Measurements from ENCODE around the gene UBE2N.
"Not testable (repeated sequence)": the region's sequence is repeated elsewhere in the genome, so short reads cannot be mapped to it uniquely, and the experiment has no call there.

The UBE2N gene

GRCh38 chr12:93447555-93448290, 6.0 kb upstream of the UBE2N start:
- Histone ChIP-seq H3K4me3 (ENCODE audit: low read depth in 1 of 5, low read length in 5 of 5) (no peak overlapping the region), H3K9me3 (ENCODE audit: control insufficient read depth in 5 of 5, low read length in 5 of 5) (no peaks in the 10 kb centered on the region), H3K27ac (ENCODE audit: low read depth, low read length) (no peak overlapping the region), H3K27me3 (ENCODE audit: control insufficient read depth in 5 of 5, insufficient read depth in 4 of 5, low read length in 5 of 5) (no peaks in the 10 kb centered on the region), H3K36me3 (ENCODE audit: control insufficient read depth in 5 of 5, insufficient read depth in 5 of 5, low read length in 5 of 5) (no peaks in the 10 kb centered on the region), H3K9ac (ENCODE audit: low read length in 5 of 5) (no peak overlapping the region), H3K4me1 (ENCODE audit: control insufficient read depth in 5 of 5, insufficient read depth in 5 of 5, low read length in 5 of 5) (peaks cover 0 to 3% (median 2%) of the 10 kb centered on the region in 5 donors)

GRCh38 chr12:93443576-93443975, 1.8 kb upstream of the UBE2N start:
- Histone ChIP-seq H3K9ac (ENCODE audit: low read length in 5 of 5) (no peak overlapping the region), H3K27me3 (ENCODE audit: control insufficient read depth in 5 of 5, insufficient read depth in 4 of 5, low read length in 5 of 5) (no peaks in the 10 kb centered on the region), H3K36me3 (ENCODE audit: control insufficient read depth in 5 of 5, insufficient read depth in 5 of 5, low read length in 5 of 5) (no peaks in the 10 kb centered on the region), H3K4me1 (ENCODE audit: control insufficient read depth in 5 of 5, insufficient read depth in 5 of 5, low read length in 5 of 5) (peaks cover 0 to 30% (median 28%) of the 10 kb centered on the region in 5 donors), H3K4me3 (ENCODE audit: low read depth in 1 of 5, low read length in 5 of 5) (no peak overlapping the region), H3K27ac (ENCODE audit: low read depth, low read length) (no peak overlapping the region), H3K9me3 (ENCODE audit: control insufficient read depth in 5 of 5, low read length in 5 of 5) (no peaks in the 10 kb centered on the region)

GRCh38 chr12:93442411-93443340, 929 bp upstream of the UBE2N start:
- Histone ChIP-seq H3K9ac (ENCODE audit: low read length in 5 of 5) (peak overlapping the region; percentile 89 to 95 (median 91)), H3K4me3 (ENCODE audit: low read depth in 1 of 5, low read length in 5 of 5) (peak overlapping the region; percentile 76 to 90 (median 83)), H3K27ac (ENCODE audit: low read depth, low read length) (peak overlapping the region; percentile 89), H3K27me3 (ENCODE audit: control insufficient read depth in 5 of 5, insufficient read depth in 4 of 5, low read length in 5 of 5) (no peaks in the 10 kb centered on the region), H3K4me1 (ENCODE audit: control insufficient read depth in 5 of 5, insufficient read depth in 5 of 5, low read length in 5 of 5) (peaks cover 0 to 34% (median 30%) of the 10 kb centered on the region in 5 donors), H3K9me3 (ENCODE audit: control insufficient read depth in 5 of 5, low read length in 5 of 5) (no peaks in the 10 kb centered on the region), H3K36me3 (ENCODE audit: control insufficient read depth in 5 of 5, insufficient read depth in 5 of 5, low read length in 5 of 5) (no peaks in the 10 kb centered on the region)

GRCh38 chr12:93441081-93441616, 598 bp downstream of the UBE2N start:
- Histone ChIP-seq H3K9ac (ENCODE audit: low read length in 5 of 5) (peak overlapping the region; percentile 67 to 96 (median 93)), H3K4me1 (ENCODE audit: control insufficient read depth in 5 of 5, insufficient read depth in 5 of 5, low read length in 5 of 5) (peaks cover 0 to 36% (median 30%) of the 10 kb centered on the region in 5 donors), H3K9me3 (ENCODE audit: control insufficient read depth in 5 of 5, low read length in 5 of 5) (no peaks in the 10 kb centered on the region), H3K27ac (ENCODE audit: low read depth, low read length) (peak overlapping the region; percentile 89), H3K27me3 (ENCODE audit: control insufficient read depth in 5 of 5, insufficient read depth in 4 of 5, low read length in 5 of 5) (no peaks in the 10 kb centered on the region), H3K36me3 (ENCODE audit: control insufficient read depth in 5 of 5, insufficient read depth in 5 of 5, low read length in 5 of 5) (no peaks in the 10 kb centered on the region), H3K4me3 (ENCODE audit: low read depth in 1 of 5, low read length in 5 of 5) (peak overlapping the region; percentile 76 to 88 (median 83))

GRCh38 chr12:93440043-93440835, 1.5 kb downstream of the UBE2N start:
- peaks cover 0 to 36% (median 30%) of the 10 kb centered on the region in 5 donors for H3K4me1 ChIP-seq (ENCODE audit: control insufficient read depth in 5 of 5, insufficient read depth in 5 of 5, low read length in 5 of 5)
- H3K9ac ChIP-seq (ENCODE audit: low read length in 5 of 5) = peak overlapping the region; percentile 67 to 96 (median 93)
- H3K27ac ChIP-seq (ENCODE audit: low read depth, low read length) = peak overlapping the region; percentile 89

GRCh38 chr12:93438266-93439050, 3.3 kb downstream of the UBE2N start:
- no peak overlapping the region for H3K4me3 ChIP-seq (ENCODE audit: low read depth in 1 of 5, low read length in 5 of 5)
- H3K27me3 ChIP-seq (ENCODE audit: control insufficient read depth in 5 of 5, insufficient read depth in 4 of 5, low read length in 5 of 5) = no peaks in the 10 kb centered on the region
- H3K9ac ChIP-seq (ENCODE audit: low read length in 5 of 5) = no peak overlapping the region
- no peaks in the 10 kb centered on the region for H3K9me3 ChIP-seq (ENCODE audit: control insufficient read depth in 5 of 5, low read length in 5 of 5)
- H3K27ac ChIP-seq (ENCODE audit: low read depth, low read length) = no peak overlapping the region
- H3K36me3 ChIP-seq (ENCODE audit: control insufficient read depth in 5 of 5, insufficient read depth in 5 of 5, low read length in 5 of 5) = no peaks in the 10 kb centered on the region
- peaks cover 0 to 46% (median 44%) of the 10 kb centered on the region in 5 donors for H3K4me1 ChIP-seq (ENCODE audit: control insufficient read depth in 5 of 5, insufficient read depth in 5 of 5, low read length in 5 of 5)

More at GRCh38 chr12:93440043-93440835, 1.5 kb downstream of the UBE2N start:
- no peaks in the 10 kb centered on the region for H3K9me3 ChIP-seq (ENCODE audit: control insufficient read depth in 5 of 5, low read length in 5 of 5)
- no peaks in the 10 kb centered on the region for H3K27me3 ChIP-seq (ENCODE audit: control insufficient read depth in 5 of 5, insufficient read depth in 4 of 5, low read length in 5 of 5)
- H3K4me3 ChIP-seq (ENCODE audit: low read depth in 1 of 5, low read length in 5 of 5) = peak overlapping the region; percentile 76 to 88 (median 83)
- H3K36me3 ChIP-seq (ENCODE audit: control insufficient read depth in 5 of 5, insufficient read depth in 5 of 5, low read length in 5 of 5) = no peaks in the 10 kb centered on the region

GRCh38 chr12:93434256-93434865, 7.4 kb downstream of the UBE2N start:
- no peaks in the 10 kb centered on the region for H3K9me3 ChIP-seq (ENCODE audit: control insufficient read depth in 5 of 5, low read length in 5 of 5)

GRCh38 chr12:93432031-93432430, 9.7 kb downstream of the UBE2N start:
- H3K27ac ChIP-seq (ENCODE audit: low read depth, low read length); H3K4me3 ChIP-seq (ENCODE audit: low read depth in 1 of 5, low read length in 5 of 5); H3K36me3 ChIP-seq (ENCODE audit: control insufficient read depth in 5 of 5, insufficient read depth in 5 of 5, low read length in 5 of 5); H3K27me3 ChIP-seq (ENCODE audit: control insufficient read depth in 5 of 5, insufficient read depth in 4 of 5, low read length in 5 of 5); H3K9me3 ChIP-seq (ENCODE audit: control insufficient read depth in 5 of 5, low read length in 5 of 5); H3K9ac ChIP-seq (ENCODE audit: low read length in 5 of 5): not testable (repeated sequence)
- H3K4me1 ChIP-seq (ENCODE audit: control insufficient read depth in 5 of 5, insufficient read depth in 5 of 5, low read length in 5 of 5) = peaks cover 0 to 35% (median 25%) of the 10 kb centered on the region in 5 donors

More at GRCh38 chr12:93434256-93434865, 7.4 kb downstream of the UBE2N start:
- no peaks in the 10 kb centered on the region for H3K27me3 ChIP-seq (ENCODE audit: control insufficient read depth in 5 of 5, insufficient read depth in 4 of 5, low read length in 5 of 5)
- no peak overlapping the region for H3K4me3 ChIP-seq (ENCODE audit: low read depth in 1 of 5, low read length in 5 of 5)
- peak overlapping the region in 1 of 5 donors; percentile 24 for H3K9ac ChIP-seq (ENCODE audit: low read length in 5 of 5)
- peak overlapping the region; percentile 48 for H3K27ac ChIP-seq (ENCODE audit: low read depth, low read length)
- H3K4me1 ChIP-seq (ENCODE audit: control insufficient read depth in 5 of 5, insufficient read depth in 5 of 5, low read length in 5 of 5) = peaks cover 0 to 25% (median 23%) of the 10 kb centered on the region in 5 donors
- H3K36me3 ChIP-seq (ENCODE audit: control insufficient read depth in 5 of 5, insufficient read depth in 5 of 5, low read length in 5 of 5) = no peaks in the 10 kb centered on the region

Data from subcutaneous abdominal adipose tissue (tissue), 5 donors.